Tibial nerve (tissue), 3 donors: Measurements from ENCODE around the gene ELF2.

Source experiments
- POLR2A ChIP-seq, 2 donors: fragments of 450-650 bp; IDR thresholded peaks; one replicate each; pipeline ENCODE4 v1.6.1; 2017; ENCODE audit warnings: antibody characterized with exemption in 2 of 2, mild to moderate bottlenecking in 2 of 2, moderate library complexity in 2 of 2
- TF ChIP-seq, protein P1 (sequence below), 5 experiments: fragments of 200-600 bp in 3 of 5; fragments of 450-650 bp in 2 of 5; sonication (generic) in 3 of 5; IDR thresholded peaks; one replicate each; pipeline ENCODE4 v1.5.1; 2016 to 2019; ENCODE audit warnings: antibody characterized with exemption in 5 of 5, mild to moderate bottlenecking in 3 of 5, moderate library complexity in 2 of 5

- TF ChIP-seq, protein P1, sequence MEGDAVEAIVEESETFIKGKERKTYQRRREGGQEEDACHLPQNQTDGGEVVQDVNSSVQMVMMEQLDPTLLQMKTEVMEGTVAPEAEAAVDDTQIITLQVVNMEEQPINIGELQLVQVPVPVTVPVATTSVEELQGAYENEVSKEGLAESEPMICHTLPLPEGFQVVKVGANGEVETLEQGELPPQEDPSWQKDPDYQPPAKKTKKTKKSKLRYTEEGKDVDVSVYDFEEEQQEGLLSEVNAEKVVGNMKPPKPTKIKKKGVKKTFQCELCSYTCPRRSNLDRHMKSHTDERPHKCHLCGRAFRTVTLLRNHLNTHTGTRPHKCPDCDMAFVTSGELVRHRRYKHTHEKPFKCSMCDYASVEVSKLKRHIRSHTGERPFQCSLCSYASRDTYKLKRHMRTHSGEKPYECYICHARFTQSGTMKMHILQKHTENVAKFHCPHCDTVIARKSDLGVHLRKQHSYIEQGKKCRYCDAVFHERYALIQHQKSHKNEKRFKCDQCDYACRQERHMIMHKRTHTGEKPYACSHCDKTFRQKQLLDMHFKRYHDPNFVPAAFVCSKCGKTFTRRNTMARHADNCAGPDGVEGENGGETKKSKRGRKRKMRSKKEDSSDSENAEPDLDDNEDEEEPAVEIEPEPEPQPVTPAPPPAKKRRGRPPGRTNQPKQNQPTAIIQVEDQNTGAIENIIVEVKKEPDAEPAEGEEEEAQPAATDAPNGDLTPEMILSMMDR (IDR thresholded peaks at IDR 0.05) = no peak
- no peak for TF ChIP-seq POLR2A (IDR thresholded peaks at IDR 0.05)
Measured at GRCh38 chr4:139146926-139147629, 29.9 kb downstream of the ELF2 start.
